ENCODE results near the gene MTA3.

MTA3 gene

GRCh38 chr2:42783511-42783910, 215.1 kb downstream of the MTA3 start:
- Histone ChIP-seq H3K9ac (ENCODE audit: low read length) (no peak overlapping the region), H3K4me3 (ENCODE audit: low read length) (no peak overlapping the region), H3K27ac (ENCODE audit: low read depth, low read length) (no peak overlapping the region), H3K36me3 (ENCODE audit: control insufficient read depth, insufficient read depth, low read length) (no peaks in the 10 kb centered on the region), H3K27me3 (ENCODE audit: control insufficient read depth, insufficient read depth, low read length) (no peaks in the 10 kb centered on the region), H3K4me1 (ENCODE audit: control insufficient read depth, insufficient read depth, low read length) (no peaks in the 10 kb centered on the region)

GRCh38 chr2:42784204-42784880, 215.9 kb downstream of the MTA3 start:
- Histone ChIP-seq H3K4me1 (ENCODE audit: control insufficient read depth, insufficient read depth, low read length) (no peaks in the 10 kb centered on the region), H3K36me3 (ENCODE audit: control insufficient read depth, insufficient read depth, low read length) (no peaks in the 10 kb centered on the region), H3K4me3 (ENCODE audit: low read length) (no peak overlapping the region), H3K27me3 (ENCODE audit: control insufficient read depth, insufficient read depth, low read length) (no peaks in the 10 kb centered on the region), H3K9ac (ENCODE audit: low read length) (no peak overlapping the region), H3K27ac (ENCODE audit: low read depth, low read length) (no peak overlapping the region)

- H3K27me3 ChIP-seq (ENCODE audit: control insufficient read depth, insufficient read depth, low read length): no peaks in the 10 kb centered on the region
- H3K27ac ChIP-seq (ENCODE audit: low read depth, low read length): no peak overlapping the region
- H3K4me3 ChIP-seq (ENCODE audit: low read length): no peak overlapping the region
- no peak overlapping the region for H3K9ac ChIP-seq (ENCODE audit: low read length)
- H3K36me3 ChIP-seq (ENCODE audit: control insufficient read depth, insufficient read depth, low read length): no peaks in the 10 kb centered on the region
- H3K4me1 ChIP-seq (ENCODE audit: control insufficient read depth, insufficient read depth, low read length): peaks cover 2% of the 10 kb centered on the region
Observed at GRCh38 chr2:42786561-42787345, 218.3 kb downstream of the MTA3 start.

DNA sequence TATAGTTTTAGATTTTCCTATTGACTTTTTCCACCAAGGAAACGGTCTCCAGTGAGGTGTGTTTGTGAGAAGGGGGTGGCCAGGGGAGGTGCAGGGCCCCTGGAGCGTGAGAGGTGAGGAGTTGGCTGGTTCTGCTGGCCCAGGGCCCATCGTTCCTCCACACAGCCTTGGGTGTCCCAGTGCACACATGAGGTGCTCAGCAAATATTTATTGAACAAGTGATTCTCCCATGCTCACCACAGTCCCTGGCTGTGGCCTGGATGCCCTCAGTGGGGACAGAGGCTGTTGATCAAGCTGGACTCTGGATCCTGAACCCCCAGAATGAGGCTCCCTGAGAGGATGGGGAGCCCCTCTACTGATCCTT, 219.0 kb downstream of the MTA3 start:
- Histone ChIP-seq H3K36me3 (ENCODE audit: control insufficient read depth, insufficient read depth, low read length) (no peaks in the 10 kb centered on the region), H3K9ac (ENCODE audit: low read length) (no peak overlapping the region), H3K27ac (ENCODE audit: low read depth, low read length) (no peak overlapping the region), H3K4me3 (ENCODE audit: low read length) (no peak overlapping the region), H3K27me3 (ENCODE audit: control insufficient read depth, insufficient read depth, low read length) (no peaks in the 10 kb centered on the region), H3K4me1 (ENCODE audit: control insufficient read depth, insufficient read depth, low read length) (peaks cover 2% of the 10 kb centered on the region)

DNA sequence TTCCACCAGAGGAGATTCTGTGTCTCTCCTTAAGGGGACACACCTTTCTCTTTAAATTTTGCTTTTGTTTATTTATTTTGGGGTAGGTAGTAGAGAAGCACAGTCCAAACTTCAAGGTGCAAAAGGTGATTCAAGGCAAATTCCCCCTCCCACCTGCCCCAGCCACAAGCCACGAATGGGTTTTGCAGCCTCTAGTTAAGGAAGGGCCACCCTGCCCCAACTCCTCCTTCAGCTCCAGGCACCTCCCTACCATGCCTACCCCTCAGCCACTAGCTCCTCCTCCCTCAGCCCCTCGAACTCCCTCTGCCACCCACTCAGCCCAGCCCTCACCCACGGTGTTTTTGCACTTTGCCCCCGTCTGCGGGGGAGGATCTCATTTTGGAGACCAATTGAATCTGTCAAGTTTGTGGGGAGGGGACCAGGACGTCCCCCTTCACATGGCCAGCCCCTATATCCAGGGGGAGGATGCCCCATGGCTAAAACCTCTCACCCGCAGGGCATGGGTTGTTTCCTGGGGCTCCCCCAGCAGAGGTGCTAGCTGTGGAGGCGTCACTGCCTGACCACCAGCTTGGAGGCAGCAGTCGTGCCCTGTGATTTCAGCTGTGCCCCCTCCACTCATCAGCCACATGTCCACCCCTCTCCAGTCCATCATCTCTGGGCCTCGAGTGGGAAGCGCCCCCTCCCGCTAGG, 219.5 kb downstream of the MTA3 start:
- peaks cover 2% of the 10 kb centered on the region for H3K4me1 ChIP-seq (ENCODE audit: control insufficient read depth, insufficient read depth, low read length)
- no peak overlapping the region for H3K27ac ChIP-seq (ENCODE audit: low read depth, low read length)
- H3K9ac ChIP-seq (ENCODE audit: low read length): no peak overlapping the region
- no peaks in the 10 kb centered on the region for H3K27me3 ChIP-seq (ENCODE audit: control insufficient read depth, insufficient read depth, low read length)
- H3K4me3 ChIP-seq (ENCODE audit: low read length): no peak overlapping the region
- H3K36me3 ChIP-seq (ENCODE audit: control insufficient read depth, insufficient read depth, low read length): no peaks in the 10 kb centered on the region

- H3K9ac ChIP-seq (ENCODE audit: low read length): no peak overlapping the region
- H3K36me3 ChIP-seq (ENCODE audit: control insufficient read depth, insufficient read depth, low read length): no peaks in the 10 kb centered on the region
- H3K4me1 ChIP-seq (ENCODE audit: control insufficient read depth, insufficient read depth, low read length): peaks cover 2% of the 10 kb centered on the region
- H3K27me3 ChIP-seq (ENCODE audit: control insufficient read depth, insufficient read depth, low read length): no peaks in the 10 kb centered on the region
- no peak overlapping the region for H3K27ac ChIP-seq (ENCODE audit: low read depth, low read length)
- H3K4me3 ChIP-seq (ENCODE audit: low read length): no peak overlapping the region
Observed at GRCh38 chr2:42788478-42788793, 220.0 kb downstream of the MTA3 start.

GRCh38 chr2:42788882-42789281, 220.4 kb downstream of the MTA3 start:
- Histone ChIP-seq H3K4me3 (ENCODE audit: low read length) (no peak overlapping the region), H3K4me1 (ENCODE audit: control insufficient read depth, insufficient read depth, low read length) (peaks cover 2% of the 10 kb centered on the region), H3K9ac (ENCODE audit: low read length) (no peak overlapping the region), H3K27me3 (ENCODE audit: control insufficient read depth, insufficient read depth, low read length) (no peaks in the 10 kb centered on the region), H3K36me3 (ENCODE audit: control insufficient read depth, insufficient read depth, low read length) (no peaks in the 10 kb centered on the region), H3K27ac (ENCODE audit: low read depth, low read length) (no peak overlapping the region)

GRCh38 chr2:42789751-42790150, 221.3 kb downstream of the MTA3 start:
- Histone ChIP-seq H3K27me3 (ENCODE audit: control insufficient read depth, insufficient read depth, low read length) (no peaks in the 10 kb centered on the region), H3K9ac (ENCODE audit: low read length) (no peak overlapping the region), H3K36me3 (ENCODE audit: control insufficient read depth, insufficient read depth, low read length) (no peaks in the 10 kb centered on the region), H3K27ac (ENCODE audit: low read depth, low read length) (no peak overlapping the region), H3K4me1 (ENCODE audit: control insufficient read depth, insufficient read depth, low read length) (peaks cover 2% of the 10 kb centered on the region), H3K4me3 (ENCODE audit: low read length) (no peak overlapping the region)

DNA sequence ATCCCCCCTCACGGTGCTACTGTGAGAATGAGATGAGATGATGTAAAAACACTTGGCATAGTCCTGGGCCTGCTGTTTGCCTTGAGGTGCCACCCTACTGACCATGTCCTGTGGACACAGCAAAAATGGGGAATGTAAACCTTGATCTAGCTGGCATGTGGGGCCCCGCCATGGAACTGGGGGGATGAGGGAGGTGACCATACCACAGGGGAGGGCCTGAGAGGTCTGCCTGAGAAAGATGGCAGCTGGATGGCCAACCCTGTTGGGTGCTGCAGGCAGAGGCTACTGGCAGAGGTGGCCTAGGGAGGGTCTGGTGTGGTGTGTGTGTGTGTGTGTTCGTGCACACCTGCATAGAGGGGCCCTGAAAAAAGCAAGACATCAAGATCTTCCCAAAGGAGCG, 223.2 kb downstream of the MTA3 start:
- Histone ChIP-seq H3K4me3 (ENCODE audit: low read length) (peak overlapping the region; percentile 83), H3K36me3 (ENCODE audit: control insufficient read depth, insufficient read depth, low read length) (no peaks in the 10 kb centered on the region), H3K4me1 (ENCODE audit: control insufficient read depth, insufficient read depth, low read length) (peaks cover 2% of the 10 kb centered on the region), H3K27ac (ENCODE audit: low read depth, low read length) (peak overlapping the region; percentile 64), H3K9ac (ENCODE audit: low read length) (no peak overlapping the region), H3K27me3 (ENCODE audit: control insufficient read depth, insufficient read depth, low read length) (no peaks in the 10 kb centered on the region)

GRCh38 chr2:42792087-42792582, 223.7 kb downstream of the MTA3 start:
- no peaks in the 10 kb centered on the region for H3K36me3 ChIP-seq (ENCODE audit: control insufficient read depth, insufficient read depth, low read length)
- peak overlapping the region; percentile 64 for H3K27ac ChIP-seq (ENCODE audit: low read depth, low read length)
- H3K9ac ChIP-seq (ENCODE audit: low read length): peak overlapping the region; percentile 4
- H3K4me3 ChIP-seq (ENCODE audit: low read length): peak overlapping the region; percentile 83
- peaks cover 2% of the 10 kb centered on the region for H3K4me1 ChIP-seq (ENCODE audit: control insufficient read depth, insufficient read depth, low read length)
- H3K27me3 ChIP-seq (ENCODE audit: control insufficient read depth, insufficient read depth, low read length): no peaks in the 10 kb centered on the region

DNA sequence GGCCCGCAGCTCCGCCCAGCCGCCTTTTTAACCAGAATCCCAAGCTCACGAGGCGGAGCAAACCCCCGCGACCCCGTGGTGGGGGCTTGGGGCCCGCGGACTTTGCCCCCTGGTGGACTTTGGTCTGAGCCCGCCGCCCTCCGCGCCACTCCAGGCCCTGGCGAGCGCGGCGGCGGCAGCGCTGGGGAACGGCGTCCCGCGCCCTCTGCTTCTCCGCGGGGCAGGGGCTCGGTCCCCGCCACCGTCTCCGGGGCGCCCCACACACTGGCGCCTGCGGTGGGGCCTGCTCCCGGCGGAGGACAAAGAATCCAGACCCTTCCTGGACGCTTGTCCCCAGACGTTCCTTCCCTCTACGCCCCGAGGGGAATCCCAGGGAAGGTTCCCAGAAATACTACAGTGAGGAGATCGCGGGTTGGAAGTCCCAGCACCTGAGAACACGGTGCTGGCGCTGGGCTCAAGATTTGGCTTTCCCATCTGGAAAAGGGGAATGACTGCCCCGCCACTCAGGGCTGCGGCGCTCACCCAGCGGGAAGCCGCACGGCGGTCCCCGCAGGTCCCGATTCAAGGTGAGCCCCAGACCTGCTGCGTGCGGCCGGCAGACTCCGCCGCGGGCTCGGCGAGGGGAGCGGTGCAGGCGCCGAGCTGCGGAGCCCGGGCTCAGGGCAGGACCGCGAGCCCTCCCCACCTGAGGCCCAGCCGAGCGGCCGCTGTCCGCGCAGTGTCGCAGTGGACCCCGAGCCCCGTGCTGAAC, 224.3 kb downstream of the MTA3 start, which contains the start of gene HAAO:
Gene HAAO (minus strand): TSS at position 1 of the 751 bp plus-strand sequence. CDS start 47 bp downstream, outside the sequence.
- H3K4me1 ChIP-seq (ENCODE audit: control insufficient read depth, insufficient read depth, low read length): peaks cover 2% of the 10 kb centered on the region
- peak within 1 kb of the TSS; percentile 78 for H3K9ac ChIP-seq (ENCODE audit: low read length)
- H3K36me3 ChIP-seq (ENCODE audit: control insufficient read depth, insufficient read depth, low read length): no peaks in the 10 kb centered on the region
- H3K27me3 ChIP-seq (ENCODE audit: control insufficient read depth, insufficient read depth, low read length): no peaks in the 10 kb centered on the region
- peak within 1 kb of the TSS; percentile 64 for H3K27ac ChIP-seq (ENCODE audit: low read depth, low read length)
- H3K4me3 ChIP-seq (ENCODE audit: low read length): peak within 1 kb of the TSS; percentile 83
